OCI-LY7 (cell line): ENCODE results near the gene BFSP2. TPM values are rescaled to one million over a fixed set of nuclear protein-coding genes. Genes with fewer than 3 reads are reported as not detected.

Experiments used
- BruUV-seq: library from RNA; stranded (reverse); fragments of 400-500 nt; replicated peaks from 2 replicates; lab custom pipeline; 2021; lab: Mats Ljungman, UMichigan
- CTCF ChIA-PET: fragments of 300-600 bp; sonication (Branson Sonifier 250); formaldehyde crosslinking; loops from one replicate; lab custom pipeline; 2022; ENCODE audit warnings: antibody characterized with exemption; ENCODE audit not compliant: unreplicated experiment; lab: Charles Lee
- POLR2A ChIA-PET: fragments of 300-600 bp; sonication (Branson Sonifier 250); formaldehyde crosslinking; loops from one replicate; lab custom pipeline; 2022; ENCODE audit warnings: antibody characterized with exemption; lab: Charles Lee
- DNase-seq: peaks from one replicate; pipeline ENCODE4 v3.0.0-alpha.2; 2015; ENCODE audit warnings: low spot score
- H2AFZ ChIP-seq: fragments of 200-600 bp; sonication (generic), shearing (Covaris generic); 2 replicates; pipeline ENCODE4 v1.6.1; 2014; ENCODE audit warnings: mild to moderate bottlenecking, antibody characterized with exemption, low read length, moderate library complexity
- H3K27ac ChIP-seq: fragments of 200-600 bp; sonication (generic); 2 replicates; pipeline ENCODE4 v1.5.1; 2014; ENCODE audit warnings: mixed run types, low read depth, mild to moderate bottlenecking, moderate library complexity, low read length, inconsistent platforms; ENCODE audit not compliant: poor library complexity, severe bottlenecking
- H3K36me3 ChIP-seq: fragments of 200-600 bp; sonication (generic); 2 replicates; pipeline ENCODE4 v1.6.1; 2014; ENCODE audit warnings: mild to moderate bottlenecking, antibody characterized with exemption, low read length, moderate library complexity, mixed read lengths; ENCODE audit not compliant: insufficient read depth
- H3K4me1 ChIP-seq: fragments of 200-600 bp; sonication (generic); 2 replicates; pipeline ENCODE4 v1.5.1; 2014; ENCODE audit warnings: mild to moderate bottlenecking, low read length; ENCODE audit not compliant: insufficient read depth, poor library complexity, severe bottlenecking
- H3K4me2 ChIP-seq: fragments of 200-600 bp; sonication (generic); 2 replicates; pipeline ENCODE4 v1.6.1; 2014; ENCODE audit warnings: mild to moderate bottlenecking, low read length
- H3K4me3 ChIP-seq: fragments of 200-600 bp; sonication (generic); 2 replicates; pipeline ENCODE4 v1.5.1; 2014; ENCODE audit warnings: mild to moderate bottlenecking, low read depth, low read length; ENCODE audit not compliant: poor library complexity, severe bottlenecking
- H3K79me2 ChIP-seq: fragments of 200-600 bp; sonication (generic); 2 replicates; pipeline ENCODE4 v1.6.1; 2016; ENCODE audit warnings: low read depth, mild to moderate bottlenecking, low read length, moderate library complexity, mixed read lengths; ENCODE audit not compliant: insufficient read depth
- H3K9me2 ChIP-seq: fragments of 200-600 bp; sonication (generic); 2 replicates; pipeline ENCODE4 v1.6.1; 2016; ENCODE audit warnings: mild to moderate bottlenecking, low read length, mixed read lengths; ENCODE audit not compliant: insufficient read depth
- H3K9me3 ChIP-seq: fragments of 200-600 bp; sonication (generic); 2 replicates; pipeline ENCODE4 v1.6.1; 2014; ENCODE audit warnings: mild to moderate bottlenecking, mixed run types, low read length, mixed read lengths
- H4K20me1 ChIP-seq: fragments of 200-600 bp; sonication (generic); 2 replicates; pipeline ENCODE4 v1.6.1; 2014; ENCODE audit warnings: mild to moderate bottlenecking, antibody characterized with exemption, low read length, moderate library complexity, mixed read lengths; ENCODE audit not compliant: insufficient read depth
- EZH2phosphoT487 ChIP-seq: fragments of 200-600 bp; sonication (generic); IDR thresholded peaks from 2 replicates; pipeline ENCODE4 v1.6.1; 2018; ENCODE audit warnings: low read depth, borderline replicate concordance, mild to moderate bottlenecking, mixed run types, antibody characterized with exemption, low read length, moderate library complexity, mixed read lengths
- intact Hi-C: fragments of 100-400 bp; cut with micrococcal nuclease; formaldehyde crosslinking; loops from one replicate; pipeline ENCODE4 v1.10.0; 2022; ENCODE audit not compliant: unreplicated experiment
- total RNA-seq, 2 experiments: library from RNA; depleted of rRNA in 1 of 2; stranded (reverse); fragments of >200 nt in 1 of 2; shearing (Covaris generic) in 1 of 2; gene quantifications; 2 replicates each; pipeline ENCODE4 v1.2.3, GENCODE V29; 2014 to 2022
- TF ChIP-seq, protein P1 (sequence below): fragments of 200-600 bp; sonication (generic); conservative IDR thresholded peaks from 2 replicates; pipeline ENCODE4 v1.5.1; 2014; ENCODE audit warnings: mild to moderate bottlenecking, antibody characterized with exemption, low read length, moderate library complexity, mixed read lengths

The BFSP2 gene
- total RNA-seq, 2 experiments from 2014 or later = 11.7 to 25.1 TPM

GRCh38 chr3:133455960-133456359 is 56.1 kb downstream of the BFSP2 start:
- Histone ChIP-seq H3K4me1 (peaks cover 26% of the 10 kb centered on the region), H4K20me1 (no peaks in the 10 kb centered on the region), H3K9me2 (no peaks in the 10 kb centered on the region), H3K27ac (no peak overlapping the region), H3K9me3 (no peaks in the 10 kb centered on the region), H2AFZ (no peak overlapping the region), H3K79me2 (no peaks in the 10 kb centered on the region), H3K36me3 (no peaks in the 10 kb centered on the region), H3K4me3 (no peak overlapping the region), H3K4me2 (no peak overlapping the region)
- no peak for TF ChIP-seq EZH2phosphoT487
- TF ChIP-seq, protein P1, sequence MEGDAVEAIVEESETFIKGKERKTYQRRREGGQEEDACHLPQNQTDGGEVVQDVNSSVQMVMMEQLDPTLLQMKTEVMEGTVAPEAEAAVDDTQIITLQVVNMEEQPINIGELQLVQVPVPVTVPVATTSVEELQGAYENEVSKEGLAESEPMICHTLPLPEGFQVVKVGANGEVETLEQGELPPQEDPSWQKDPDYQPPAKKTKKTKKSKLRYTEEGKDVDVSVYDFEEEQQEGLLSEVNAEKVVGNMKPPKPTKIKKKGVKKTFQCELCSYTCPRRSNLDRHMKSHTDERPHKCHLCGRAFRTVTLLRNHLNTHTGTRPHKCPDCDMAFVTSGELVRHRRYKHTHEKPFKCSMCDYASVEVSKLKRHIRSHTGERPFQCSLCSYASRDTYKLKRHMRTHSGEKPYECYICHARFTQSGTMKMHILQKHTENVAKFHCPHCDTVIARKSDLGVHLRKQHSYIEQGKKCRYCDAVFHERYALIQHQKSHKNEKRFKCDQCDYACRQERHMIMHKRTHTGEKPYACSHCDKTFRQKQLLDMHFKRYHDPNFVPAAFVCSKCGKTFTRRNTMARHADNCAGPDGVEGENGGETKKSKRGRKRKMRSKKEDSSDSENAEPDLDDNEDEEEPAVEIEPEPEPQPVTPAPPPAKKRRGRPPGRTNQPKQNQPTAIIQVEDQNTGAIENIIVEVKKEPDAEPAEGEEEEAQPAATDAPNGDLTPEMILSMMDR = no peak
- ChIA-PET CTCF (no interaction called here), POLR2A (interaction anchor here (0.6 to 13.5 kb wide), 6 partner anchors 8 to 120 kb away, joined by 3 to 176 read pairs (median 6); no protein-coding TSS in a partner anchor)
- intact Hi-C loops = no loop called here
- BruUV-seq = no TSS peak
- no peak for DNase-seq

DNA sequence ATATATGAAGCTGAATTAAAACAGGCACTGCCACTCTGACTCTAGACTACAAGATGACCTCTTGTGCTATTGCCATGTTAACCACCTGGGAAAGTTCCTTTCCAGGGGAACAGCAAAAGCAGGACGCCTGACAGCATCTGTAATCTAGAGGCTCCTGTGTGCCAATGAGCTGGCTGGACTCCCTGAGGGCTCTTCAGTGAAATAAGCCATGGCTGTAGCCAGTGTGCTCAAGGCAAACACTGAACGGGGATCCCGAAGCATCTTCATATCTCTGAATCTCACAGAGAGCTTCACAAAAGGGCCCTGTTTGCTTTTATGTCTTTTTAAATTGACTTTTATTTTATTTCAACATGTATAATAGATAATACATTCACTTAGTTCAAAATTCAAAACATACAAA is 57.2 kb downstream of the BFSP2 start:
- H3K36me3 ChIP-seq = no peaks in the 10 kb centered on the region
- ChIA-PET POLR2A (interaction anchor here (0.6 to 13.5 kb wide), 11 partner anchors 9 to 142 kb away, joined by 3 to 176 read pairs (median 4); partner anchors contain the start of gene CDV3), CTCF (interaction anchor here (0.9 to 1.1 kb wide), 2 partner anchors 8 to 34 kb away, joined by 3 to 4 read pairs; no protein-coding TSS in a partner anchor)
- H3K79me2 ChIP-seq = no peaks in the 10 kb centered on the region
- no peak overlapping the region for H2AFZ ChIP-seq
- DNase-seq = no peak
- no peak overlapping the region for H3K4me3 ChIP-seq
- intact Hi-C loops = no loop called here
- H3K27ac ChIP-seq = no peak overlapping the region
- H3K9me2 ChIP-seq = no peaks in the 10 kb centered on the region
- H4K20me1 ChIP-seq = no peaks in the 10 kb centered on the region
- no TSS peak for BruUV-seq
- H3K4me2 ChIP-seq = no peak overlapping the region
- TF ChIP-seq, protein P1 = no peak
- no peak for TF ChIP-seq EZH2phosphoT487
- H3K9me3 ChIP-seq = no peaks in the 10 kb centered on the region
- peaks cover 28% of the 10 kb centered on the region for H3K4me1 ChIP-seq

DNA sequence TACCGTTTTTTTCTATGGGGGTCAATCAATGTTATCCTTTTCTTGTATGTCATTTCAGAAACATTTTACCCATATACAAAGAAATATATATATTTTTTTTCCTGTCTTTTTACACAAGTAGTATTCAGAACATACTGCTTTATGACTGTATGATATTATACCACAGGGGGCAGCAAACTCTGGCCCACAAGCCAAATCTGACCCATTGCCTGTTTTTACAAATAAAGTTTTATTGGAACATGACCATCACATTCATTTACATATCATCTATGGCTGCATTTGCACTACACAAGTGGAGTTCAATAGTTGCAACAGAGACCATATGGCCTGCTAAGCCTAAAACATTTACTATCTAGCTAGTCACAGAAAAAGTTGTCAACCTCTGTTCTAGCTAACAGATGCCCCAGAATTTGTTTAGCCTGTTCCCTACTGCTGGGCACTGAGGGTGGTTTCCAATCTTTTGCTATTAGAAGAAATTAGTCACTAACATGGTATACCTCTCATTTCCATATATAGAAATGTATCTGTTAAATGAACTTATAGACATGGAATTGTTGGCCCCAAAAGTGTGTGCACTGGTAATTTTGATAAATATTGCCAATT is 57.7 kb downstream of the BFSP2 start:
- Histone ChIP-seq H2AFZ (no peak overlapping the region), H4K20me1 (no peaks in the 10 kb centered on the region), H3K4me2 (no peak overlapping the region), H3K9me2 (no peaks in the 10 kb centered on the region), H3K4me1 (peaks cover 28% of the 10 kb centered on the region), H3K27ac (no peak overlapping the region), H3K79me2 (no peaks in the 10 kb centered on the region), H3K9me3 (no peaks in the 10 kb centered on the region), H3K36me3 (no peaks in the 10 kb centered on the region), H3K4me3 (no peak overlapping the region)
- intact Hi-C loops = no loop called here
- BruUV-seq = no TSS peak
- no peak for TF ChIP-seq EZH2phosphoT487
- TF ChIP-seq, protein P1 = peak; percentile 87
- ChIA-PET POLR2A (interaction anchor here (0.6 to 13.5 kb wide), 9 partner anchors 9 to 116 kb away, joined by 3 to 176 read pairs (median 6); partner anchors contain the start of gene CDV3), CTCF (interaction anchor here (0.9 to 1.1 kb wide), 2 partner anchors 9 to 34 kb away, joined by 3 to 4 read pairs; no protein-coding TSS in a partner anchor)
- peak; percentile 64 for DNase-seq
